ENCODE data around the gene SHC2.

DNA sequence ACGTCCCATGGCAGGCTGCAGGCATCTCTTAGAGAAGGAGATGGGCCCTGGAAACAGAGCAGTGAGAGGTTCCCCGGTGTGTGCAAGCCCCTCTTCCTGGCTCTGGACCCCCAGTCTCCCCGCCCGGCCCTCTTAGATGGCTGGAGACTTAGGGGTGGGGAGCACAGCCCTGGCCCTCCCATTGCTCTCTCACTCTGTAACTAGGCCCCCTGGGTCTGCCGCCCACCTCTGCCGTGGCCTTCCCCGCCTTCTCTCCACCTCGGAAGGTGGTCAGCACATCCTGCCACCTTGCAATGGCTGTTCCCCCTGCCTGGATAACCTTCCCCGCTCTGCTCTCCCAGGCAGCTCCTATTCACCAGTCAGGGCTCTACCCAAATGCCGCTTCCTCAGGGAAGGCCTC is 30.1 kb downstream of the SHC2 start:
- TF ChIP-seq, protein P1, sequence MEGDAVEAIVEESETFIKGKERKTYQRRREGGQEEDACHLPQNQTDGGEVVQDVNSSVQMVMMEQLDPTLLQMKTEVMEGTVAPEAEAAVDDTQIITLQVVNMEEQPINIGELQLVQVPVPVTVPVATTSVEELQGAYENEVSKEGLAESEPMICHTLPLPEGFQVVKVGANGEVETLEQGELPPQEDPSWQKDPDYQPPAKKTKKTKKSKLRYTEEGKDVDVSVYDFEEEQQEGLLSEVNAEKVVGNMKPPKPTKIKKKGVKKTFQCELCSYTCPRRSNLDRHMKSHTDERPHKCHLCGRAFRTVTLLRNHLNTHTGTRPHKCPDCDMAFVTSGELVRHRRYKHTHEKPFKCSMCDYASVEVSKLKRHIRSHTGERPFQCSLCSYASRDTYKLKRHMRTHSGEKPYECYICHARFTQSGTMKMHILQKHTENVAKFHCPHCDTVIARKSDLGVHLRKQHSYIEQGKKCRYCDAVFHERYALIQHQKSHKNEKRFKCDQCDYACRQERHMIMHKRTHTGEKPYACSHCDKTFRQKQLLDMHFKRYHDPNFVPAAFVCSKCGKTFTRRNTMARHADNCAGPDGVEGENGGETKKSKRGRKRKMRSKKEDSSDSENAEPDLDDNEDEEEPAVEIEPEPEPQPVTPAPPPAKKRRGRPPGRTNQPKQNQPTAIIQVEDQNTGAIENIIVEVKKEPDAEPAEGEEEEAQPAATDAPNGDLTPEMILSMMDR (IDR thresholded peaks at IDR 0.05): no peak
- no peak for TF ChIP-seq POLR2A (IDR thresholded peaks at IDR 0.05)
